GM23338 (cell line): ENCODE data around the gene NLGN1. TPM values are rescaled to one million over a fixed set of nuclear protein-coding genes. Genes with fewer than 3 reads are reported as not detected.

Source experiments
- ATAC-seq: fragments of 200-7000 bp; cut with Tn5 transposase; 3 replicates; pipeline ENCODE4 v1.9.1; 2020
- DNase-seq: peaks from one replicate; pipeline ENCODE4 v3.0.0-alpha.2; 2015; ENCODE audit warnings: low spot score
- H2AFZ ChIP-seq: fragments of 200-600 bp; sonication (generic); 2 replicates; pipeline ENCODE4 v1.8.0; 2016; ENCODE audit warnings: antibody characterized with exemption, mild to moderate bottlenecking, moderate library complexity
- H3F3A ChIP-seq: fragments of 200-600 bp; sonication (generic); replicated peaks from 2 replicates; pipeline ENCODE4 v1.8.0; 2017; ENCODE audit warnings: antibody characterized with exemption, mixed run types, low read depth
- H3K27ac ChIP-seq: fragments of 200-600 bp; sonication (generic); 2 replicates; pipeline ENCODE4 v1.6.1; 2016; ENCODE audit warnings: low read depth
- H3K27me3 ChIP-seq: fragments of 200-600 bp; sonication (generic); 2 replicates; pipeline ENCODE4 v1.8.0; 2016; ENCODE audit warnings: mild to moderate bottlenecking, mixed run types, moderate library complexity; ENCODE audit not compliant: insufficient read depth
- H3K36me3 ChIP-seq: fragments of 200-600 bp; sonication (generic); 2 replicates; pipeline ENCODE4 v1.8.0; 2016; ENCODE audit warnings: mild to moderate bottlenecking; ENCODE audit not compliant: insufficient read depth
- H3K4me1 ChIP-seq: fragments of 200-600 bp; sonication (generic); 2 replicates; pipeline ENCODE4 v1.8.0; 2016; ENCODE audit warnings: mild to moderate bottlenecking, moderate library complexity; ENCODE audit not compliant: insufficient read depth
- H3K4me2 ChIP-seq: fragments of 200-600 bp; sonication (generic); 2 replicates; pipeline ENCODE4 v1.7.1; 2017; ENCODE audit warnings: mixed run types
- H3K4me3 ChIP-seq: fragments of 200-600 bp; sonication (generic); 2 replicates; pipeline ENCODE4 v1.6.1; 2016; ENCODE audit warnings: mixed run types
- H3K79me2 ChIP-seq: fragments of 200-600 bp; sonication (generic); replicated peaks from 2 replicates; pipeline ENCODE4 v1.8.0; 2017; ENCODE audit warnings: mild to moderate bottlenecking; ENCODE audit not compliant: insufficient read depth
- H3K9me2 ChIP-seq: fragments of 200-600 bp; sonication (generic); 2 replicates; pipeline ENCODE4 v1.8.0; 2017; ENCODE audit not compliant: insufficient read depth
- H4K20me1 ChIP-seq: fragments of 200-600 bp; sonication (generic); replicated peaks from 2 replicates; pipeline ENCODE4 v1.8.0; 2017; ENCODE audit warnings: mild to moderate bottlenecking; ENCODE audit not compliant: insufficient read depth
- H3K27ac Mint-ChIP-seq: 2 replicates; pipeline ENCODE4 v1.8.0; 2020; ENCODE audit warnings: inconsistent platforms, mild to moderate bottlenecking, moderate library complexity, mixed read lengths
- H3K27me3 Mint-ChIP-seq: 3 replicates; pipeline ENCODE4 v1.8.0; 2022; ENCODE audit warnings: low read depth, mild to moderate bottlenecking, moderate library complexity, mixed read lengths, inconsistent platforms; ENCODE audit not compliant: insufficient read depth, poor library complexity
- H3K36me3 Mint-ChIP-seq: 3 replicates; pipeline ENCODE4 v1.8.0; 2021; ENCODE audit warnings: low read depth, mild to moderate bottlenecking, inconsistent platforms, moderate library complexity, mixed read lengths
- H3K4me1 Mint-ChIP-seq: 3 replicates; pipeline ENCODE4 v1.8.0; 2020; ENCODE audit warnings: mild to moderate bottlenecking, inconsistent platforms, mixed read lengths
- H3K4me3 Mint-ChIP-seq: 3 replicates; pipeline ENCODE4 v1.8.0; 2021; ENCODE audit warnings: moderate library complexity, mild to moderate bottlenecking, inconsistent platforms, mixed read lengths
- H3K9me3 Mint-ChIP-seq: 3 replicates; pipeline ENCODE4 v1.8.0; 2020; ENCODE audit warnings: moderate library complexity, mild to moderate bottlenecking, inconsistent platforms, mixed read lengths
- CREB1 ChIP-seq: fragments of 250-450 bp; sonication (Bioruptor Pico); IDR thresholded peaks from 2 replicates; pipeline ENCODE4 v1.5.0; 2020; ENCODE audit warnings: low read depth, mild to moderate bottlenecking, moderate library complexity
- ETS1 ChIP-seq: IDR thresholded peaks from 2 replicates; pipeline ENCODE4 v1.6.1; 2016; ENCODE audit warnings: antibody characterized with exemption
- EZH2 ChIP-seq: fragments of 200-600 bp; sonication (generic); IDR thresholded peaks from one replicate; pipeline ENCODE4 v1.8.0; 2017; ENCODE audit warnings: antibody characterized with exemption, mild to moderate bottlenecking, low read depth; ENCODE audit not compliant: unreplicated experiment
- EZH2phosphoT487 ChIP-seq: fragments of 200-600 bp; sonication (generic); IDR thresholded peaks from one replicate; pipeline ENCODE4 v1.8.1; 2018; ENCODE audit warnings: antibody characterized with exemption; ENCODE audit not compliant: unreplicated experiment
- JUNB ChIP-seq: IDR thresholded peaks from one replicate; pipeline ENCODE4 v1.6.1; 2016; ENCODE audit warnings: antibody characterized with exemption; ENCODE audit not compliant: unreplicated experiment
- NANOG ChIP-seq: IDR thresholded peaks from 2 replicates; pipeline ENCODE4 v1.6.1; 2016; ENCODE audit warnings: antibody characterized with exemption, borderline replicate concordance
- POLR2AphosphoS5 ChIP-seq: IDR thresholded peaks from 2 replicates; pipeline ENCODE4 v1.6.1; 2016; ENCODE audit warnings: antibody characterized with exemption, low read depth
- STAT1 ChIP-seq: IDR thresholded peaks from one replicate; pipeline ENCODE4 v1.6.1; 2016; ENCODE audit warnings: antibody characterized with exemption; ENCODE audit not compliant: unreplicated experiment
- ZNF114 ChIP-seq: fragments of 250-450 bp; sonication (Bioruptor Pico); IDR thresholded peaks from 2 replicates; pipeline ENCODE4 v1.5.0; 2020; ENCODE audit warnings: mild to moderate bottlenecking, moderate library complexity
- ZNF331 ChIP-seq: fragments of 250-450 bp; sonication (Bioruptor Pico); IDR thresholded peaks from 2 replicates; pipeline ENCODE4 v1.5.0; 2020; ENCODE audit warnings: low read depth, mild to moderate bottlenecking, moderate library complexity
- ZNF462 ChIP-seq: fragments of 250-450 bp; sonication (Bioruptor Pico); IDR thresholded peaks from 2 replicates; pipeline ENCODE4 v1.5.0; 2020; ENCODE audit warnings: mild to moderate bottlenecking, moderate library complexity
- polyA plus RNA-seq: library from polyadenylated mRNA; unstranded; fragments of >200 nt; fragmentation: Nextera tagmentation; extraction: Ambion mirVana; gene quantifications from 2 replicates; pipeline ENCODE4 v1.2.1, GENCODE V29; 2016
- total RNA-seq: library from RNA; depleted of rRNA; stranded (reverse); fragments of >200 nt; shearing (Covaris generic); gene quantifications from 2 replicates; pipeline ENCODE4 v1.2.3, GENCODE V29; 2014
- TF ChIP-seq, protein P1 (sequence below), 2 experiments: fragments of 200-600 bp in 1 of 2; sonication (generic) in 1 of 2; conservative IDR thresholded peaks; 2 replicates each; pipeline versions ENCODE4 v1.5.1 to v1.6.1; 2016 to 2017; ENCODE audit warnings: antibody characterized with exemption in 2 of 2, low read depth in 2 of 2, mild to moderate bottlenecking in 2 of 2, moderate library complexity in 1 of 2
- TF ChIP-seq, protein P2 (sequence below): IDR thresholded peaks from one replicate; pipeline ENCODE4 v1.6.1; 2018; ENCODE audit warnings: antibody characterized with exemption; ENCODE audit not compliant: unreplicated experiment

The NLGN1 gene
- total and polyA plus RNA-seq, 2 experiments from 2014 or later, result 6.5 to 18.6 TPM

- no peak overlapping the region for H3K4me2 ChIP-seq
- no peaks in the 10 kb centered on the region for H3K36me3 ChIP-seq
- no peak overlapping the region for H2AFZ ChIP-seq
- no peaks in the 10 kb centered on the region for H4K20me1 ChIP-seq
- Mint-ChIP-seq H3K4me3 (no peak overlapping the region), H3K4me1 (peaks cover 10% of the 10 kb centered on the region; the same call in 2 of the 3 replicates), H3K36me3 (no peaks in the 10 kb centered on the region), H3K27ac (no peak overlapping the region), H3K9me3 (no peaks in the 10 kb centered on the region), H3K27me3 (no peaks in the 10 kb centered on the region)
- H3F3A ChIP-seq, result no peaks in the 10 kb centered on the region
- H3K4me3 ChIP-seq, result no peak overlapping the region
- H3K4me1 ChIP-seq, result no peaks in the 10 kb centered on the region; the same call in 1 of the 2 replicates
- no peaks in the 10 kb centered on the region for H3K27me3 ChIP-seq
- DNase-seq, result no peak
- no peak for ATAC-seq
- H3K27ac ChIP-seq, result no peak overlapping the region
- no peaks in the 10 kb centered on the region for H3K9me2 ChIP-seq
- no peaks in the 10 kb centered on the region for H3K79me2 ChIP-seq
- TF ChIP-seq EZH2, result no peak
- TF ChIP-seq NANOG, result no peak
- TF ChIP-seq, protein P1, sequence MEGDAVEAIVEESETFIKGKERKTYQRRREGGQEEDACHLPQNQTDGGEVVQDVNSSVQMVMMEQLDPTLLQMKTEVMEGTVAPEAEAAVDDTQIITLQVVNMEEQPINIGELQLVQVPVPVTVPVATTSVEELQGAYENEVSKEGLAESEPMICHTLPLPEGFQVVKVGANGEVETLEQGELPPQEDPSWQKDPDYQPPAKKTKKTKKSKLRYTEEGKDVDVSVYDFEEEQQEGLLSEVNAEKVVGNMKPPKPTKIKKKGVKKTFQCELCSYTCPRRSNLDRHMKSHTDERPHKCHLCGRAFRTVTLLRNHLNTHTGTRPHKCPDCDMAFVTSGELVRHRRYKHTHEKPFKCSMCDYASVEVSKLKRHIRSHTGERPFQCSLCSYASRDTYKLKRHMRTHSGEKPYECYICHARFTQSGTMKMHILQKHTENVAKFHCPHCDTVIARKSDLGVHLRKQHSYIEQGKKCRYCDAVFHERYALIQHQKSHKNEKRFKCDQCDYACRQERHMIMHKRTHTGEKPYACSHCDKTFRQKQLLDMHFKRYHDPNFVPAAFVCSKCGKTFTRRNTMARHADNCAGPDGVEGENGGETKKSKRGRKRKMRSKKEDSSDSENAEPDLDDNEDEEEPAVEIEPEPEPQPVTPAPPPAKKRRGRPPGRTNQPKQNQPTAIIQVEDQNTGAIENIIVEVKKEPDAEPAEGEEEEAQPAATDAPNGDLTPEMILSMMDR (conservative IDR thresholded peaks at IDR 0.05; ENCODE audit: low read depth in 2 of 2), result no peak
- TF ChIP-seq JUNB, result no peak
- no peak for TF ChIP-seq ZNF114 (CRISPR knock-in tag)
- TF ChIP-seq, protein P2, sequence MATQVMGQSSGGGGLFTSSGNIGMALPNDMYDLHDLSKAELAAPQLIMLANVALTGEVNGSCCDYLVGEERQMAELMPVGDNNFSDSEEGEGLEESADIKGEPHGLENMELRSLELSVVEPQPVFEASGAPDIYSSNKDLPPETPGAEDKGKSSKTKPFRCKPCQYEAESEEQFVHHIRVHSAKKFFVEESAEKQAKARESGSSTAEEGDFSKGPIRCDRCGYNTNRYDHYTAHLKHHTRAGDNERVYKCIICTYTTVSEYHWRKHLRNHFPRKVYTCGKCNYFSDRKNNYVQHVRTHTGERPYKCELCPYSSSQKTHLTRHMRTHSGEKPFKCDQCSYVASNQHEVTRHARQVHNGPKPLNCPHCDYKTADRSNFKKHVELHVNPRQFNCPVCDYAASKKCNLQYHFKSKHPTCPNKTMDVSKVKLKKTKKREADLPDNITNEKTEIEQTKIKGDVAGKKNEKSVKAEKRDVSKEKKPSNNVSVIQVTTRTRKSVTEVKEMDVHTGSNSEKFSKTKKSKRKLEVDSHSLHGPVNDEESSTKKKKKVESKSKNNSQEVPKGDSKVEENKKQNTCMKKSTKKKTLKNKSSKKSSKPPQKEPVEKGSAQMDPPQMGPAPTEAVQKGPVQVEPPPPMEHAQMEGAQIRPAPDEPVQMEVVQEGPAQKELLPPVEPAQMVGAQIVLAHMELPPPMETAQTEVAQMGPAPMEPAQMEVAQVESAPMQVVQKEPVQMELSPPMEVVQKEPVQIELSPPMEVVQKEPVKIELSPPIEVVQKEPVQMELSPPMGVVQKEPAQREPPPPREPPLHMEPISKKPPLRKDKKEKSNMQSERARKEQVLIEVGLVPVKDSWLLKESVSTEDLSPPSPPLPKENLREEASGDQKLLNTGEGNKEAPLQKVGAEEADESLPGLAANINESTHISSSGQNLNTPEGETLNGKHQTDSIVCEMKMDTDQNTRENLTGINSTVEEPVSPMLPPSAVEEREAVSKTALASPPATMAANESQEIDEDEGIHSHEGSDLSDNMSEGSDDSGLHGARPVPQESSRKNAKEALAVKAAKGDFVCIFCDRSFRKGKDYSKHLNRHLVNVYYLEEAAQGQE, result no peak
- no peak for TF ChIP-seq EZH2phosphoT487
- no peak for TF ChIP-seq POLR2AphosphoS5
- TF ChIP-seq ZNF462, result no peak
- no peak for TF ChIP-seq ZNF331 (CRISPR knock-in tag)
- TF ChIP-seq STAT1, result no peak
- TF ChIP-seq CREB1 (CRISPR knock-in tag), result no peak
- no peak for TF ChIP-seq ETS1
These were observed 793.8 kb downstream of the NLGN1 start for GRCh38 chr3:174191380-174191779.
